Gastrocnemius medialis (tissue), 4 donors: ENCODE measurements around the gene VPS37D. TPM values are rescaled to one million over a fixed set of nuclear protein-coding genes. Genes with fewer than 3 reads are reported as not detected.

ENCODE experiments used
- ATAC-seq, 2 donors: fragments of 150-250 bp; one replicate each; pipeline ENCODE4 v1.9.1; 2016
- DNase-seq, 2 donors: peaks; one replicate each; pipeline ENCODE4 v3.0.0-alpha.2; 2019
- H3K27ac ChIP-seq, 4 donors: fragments of 200-600 bp; sonication (generic); 1 replicate in 1 of 4; 2 replicates in 3 of 4; pipeline ENCODE4 v1.5.1; 2016 to 2018; ENCODE audit warnings: mild to moderate bottlenecking in 2 of 4, moderate library complexity in 1 of 4
- H3K27me3 ChIP-seq, 3 donors: fragments of 200-600 bp; sonication (generic) in 2 of 3; 1 replicate in 1 of 3; 2 replicates in 2 of 3; pipeline versions ENCODE4 v1.5.1 to v1.6.0; 2016 to 2019; ENCODE audit warnings: mild to moderate bottlenecking in 1 of 3, moderate library complexity in 1 of 3
- H3K36me3 ChIP-seq, 2 donors: fragments of 200-600 bp; sonication (generic) in 1 of 2; one replicate each; pipeline ENCODE4 v1.5.1; 2017 to 2018
- H3K4me1 ChIP-seq, 2 donors: fragments of 200-600 bp; sonication (generic) in 1 of 2; one replicate each; pipeline ENCODE4 v1.5.1; 2016 to 2017; ENCODE audit warnings: mild to moderate bottlenecking in 2 of 2
- H3K4me3 ChIP-seq, 4 donors: fragments of 200-600 bp; sonication (generic) in 3 of 4; 1 replicate in 1 of 4; 2 replicates in 3 of 4; pipeline ENCODE4 v1.5.1; 2016 to 2019; ENCODE audit warnings: mild to moderate bottlenecking in 2 of 4
- H3K9me3 ChIP-seq, 3 donors: fragments of 200-600 bp; sonication (generic) in 2 of 3; 1 replicate in 1 of 3; 2 replicates in 2 of 3; pipeline ENCODE4 v1.5.1; 2016 to 2019
- POLR2A ChIP-seq, 2 donors: fragments of 450-650 bp; IDR thresholded peaks; one replicate each; pipeline ENCODE4 v1.6.1; 2017; ENCODE audit warnings: antibody characterized with exemption in 2 of 2, mild to moderate bottlenecking in 2 of 2, moderate library complexity in 2 of 2
- in situ Hi-C, 4 donors: fragments of 200-750 bp; cut with MboI; loops; one replicate each; pipeline versions ENCODE4 v1.15.0 to v1.8.0; 2017; ENCODE audit warnings: low sequenced_read_pairs in 4 of 4
- intact Hi-C: fragments of 100-400 bp; cut with DNase I; formaldehyde crosslinking; loops from one replicate; pipeline ENCODE4 v1.15.1; 2023; ENCODE audit warnings: low total_unique reads
- total RNA-seq, 4 donors: library from RNA; depleted of rRNA; stranded (reverse); fragments of >200 nt; gene quantifications; one replicate each; pipeline versions ENCODE4 v1.1.0 to v1.2.3, GENCODE V29; 2016
- TF ChIP-seq, protein P1 (sequence below), 5 experiments: fragments of 450-650 bp in 3 of 5; fragments of 200-600 bp in 2 of 5; sonication (generic) in 2 of 5; IDR thresholded peaks in 4 of 5; conservative IDR thresholded peaks in 1 of 5; 1 replicate in 4 of 5; 2 replicates in 1 of 5; pipeline ENCODE4 v1.5.1; 2016 to 2019; ENCODE audit warnings: antibody characterized with exemption in 5 of 5, mild to moderate bottlenecking in 3 of 5, moderate library complexity in 3 of 5

VPS37D gene
- total RNA-seq, 4 donors from 2014 or later: 0.64 to 2.5 (median 1.4) TPM

DNA sequence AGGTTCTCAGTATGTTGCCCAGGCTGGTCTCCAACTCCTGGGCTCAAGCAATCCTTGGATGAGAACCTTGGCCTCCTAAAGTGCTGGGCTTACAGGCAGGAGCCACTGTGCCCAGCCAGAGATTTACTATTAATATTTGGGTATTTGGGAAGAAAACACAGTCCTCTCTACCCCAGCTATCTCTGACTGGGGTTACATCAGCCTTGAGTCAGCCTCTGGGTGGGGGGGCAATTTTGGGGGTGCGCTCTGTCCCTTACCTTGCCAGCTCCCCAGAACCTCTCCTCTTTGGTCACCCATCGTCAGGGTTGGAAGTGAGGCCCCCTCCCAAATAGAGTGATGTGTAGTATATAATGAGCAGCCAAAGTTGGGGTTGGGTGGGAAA, 45.1 kb upstream of the VPS37D start:
- ATAC-seq (peak; percentile 10 to 15), DNase-seq (no peak)
- TF ChIP-seq, protein P1, sequence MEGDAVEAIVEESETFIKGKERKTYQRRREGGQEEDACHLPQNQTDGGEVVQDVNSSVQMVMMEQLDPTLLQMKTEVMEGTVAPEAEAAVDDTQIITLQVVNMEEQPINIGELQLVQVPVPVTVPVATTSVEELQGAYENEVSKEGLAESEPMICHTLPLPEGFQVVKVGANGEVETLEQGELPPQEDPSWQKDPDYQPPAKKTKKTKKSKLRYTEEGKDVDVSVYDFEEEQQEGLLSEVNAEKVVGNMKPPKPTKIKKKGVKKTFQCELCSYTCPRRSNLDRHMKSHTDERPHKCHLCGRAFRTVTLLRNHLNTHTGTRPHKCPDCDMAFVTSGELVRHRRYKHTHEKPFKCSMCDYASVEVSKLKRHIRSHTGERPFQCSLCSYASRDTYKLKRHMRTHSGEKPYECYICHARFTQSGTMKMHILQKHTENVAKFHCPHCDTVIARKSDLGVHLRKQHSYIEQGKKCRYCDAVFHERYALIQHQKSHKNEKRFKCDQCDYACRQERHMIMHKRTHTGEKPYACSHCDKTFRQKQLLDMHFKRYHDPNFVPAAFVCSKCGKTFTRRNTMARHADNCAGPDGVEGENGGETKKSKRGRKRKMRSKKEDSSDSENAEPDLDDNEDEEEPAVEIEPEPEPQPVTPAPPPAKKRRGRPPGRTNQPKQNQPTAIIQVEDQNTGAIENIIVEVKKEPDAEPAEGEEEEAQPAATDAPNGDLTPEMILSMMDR (IDR thresholded peaks at IDR 0.05 in 4 of 5, conservative IDR thresholded peaks at IDR 0.05 in 1 of 5): no peak
- no peak for TF ChIP-seq POLR2A (IDR thresholded peaks at IDR 0.05)
- intact Hi-C loops: loop anchor here (10.0 kb wide), 1 partner anchor 222 kb away; the partner anchor contains the start of gene METTL27
- Histone ChIP-seq H3K27ac (peak overlapping the region; percentile 83 to 93 (median 92)), H3K4me1 (peaks cover 6 to 8% of the 10 kb centered on the region in 2 donors), H3K27me3 (peaks cover 0 to 3% (median 3%) of the 10 kb centered on the region in 3 donors), H3K4me3 (peak overlapping the region; percentile 73 to 88 (median 77)), H3K36me3 (no peaks in the 10 kb centered on the region), H3K9me3 (no peaks in the 10 kb centered on the region)
- in situ Hi-C loops: loop anchor here in 1 of 4 donors (25.0 kb wide), 1 partner anchor 240 kb away; the partner anchor contains the start of gene TMEM270

DNA sequence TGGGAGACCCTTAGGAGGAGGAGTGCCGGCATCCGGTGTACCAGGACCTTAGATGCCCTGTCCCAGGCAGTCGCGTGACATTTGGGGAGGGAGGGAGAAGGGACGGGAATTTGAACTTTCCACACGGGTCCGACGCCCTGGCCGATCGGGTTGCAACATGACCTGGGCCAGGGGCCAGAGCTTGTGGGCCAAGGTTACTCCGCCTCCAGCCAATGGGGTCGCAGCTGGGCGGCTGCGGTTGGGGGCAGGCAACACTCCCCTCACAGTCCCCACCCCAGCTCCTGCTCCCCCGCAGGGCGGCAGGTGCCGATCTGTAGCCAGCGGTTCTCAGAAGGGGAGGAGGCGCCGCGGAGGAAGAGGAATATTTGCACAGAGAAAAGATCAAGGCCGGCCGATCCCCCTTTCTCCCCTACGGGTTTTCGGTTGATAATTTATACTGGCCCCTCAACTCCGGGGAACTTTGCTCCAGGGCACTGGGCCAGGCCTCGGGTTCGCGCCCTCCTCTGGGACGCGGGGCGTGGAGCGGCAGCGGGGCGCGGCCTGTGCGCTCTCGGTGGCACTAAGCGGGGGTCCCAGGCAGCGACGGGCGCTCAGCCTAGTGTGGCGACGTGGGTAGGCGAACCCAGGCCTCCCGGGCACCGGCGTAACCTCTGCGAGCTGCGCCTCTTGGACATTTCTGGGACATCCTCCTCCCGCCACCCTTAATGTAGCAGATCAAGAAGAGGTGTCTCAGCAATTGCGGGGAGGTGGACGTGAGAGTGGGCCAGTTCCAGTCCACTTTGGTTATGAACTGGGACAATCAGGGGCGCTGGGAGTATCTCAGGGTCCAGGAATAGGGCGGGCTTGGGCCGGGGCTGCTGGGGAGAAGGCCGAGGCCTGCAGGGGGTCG, 44.5 kb upstream of the VPS37D start:
- intact Hi-C loops: loop anchor here (1.0 to 10.0 kb wide), 2 partner anchors 66 to 222 kb away; partner anchors contain the start of genes BCL7B and METTL27

DNA sequence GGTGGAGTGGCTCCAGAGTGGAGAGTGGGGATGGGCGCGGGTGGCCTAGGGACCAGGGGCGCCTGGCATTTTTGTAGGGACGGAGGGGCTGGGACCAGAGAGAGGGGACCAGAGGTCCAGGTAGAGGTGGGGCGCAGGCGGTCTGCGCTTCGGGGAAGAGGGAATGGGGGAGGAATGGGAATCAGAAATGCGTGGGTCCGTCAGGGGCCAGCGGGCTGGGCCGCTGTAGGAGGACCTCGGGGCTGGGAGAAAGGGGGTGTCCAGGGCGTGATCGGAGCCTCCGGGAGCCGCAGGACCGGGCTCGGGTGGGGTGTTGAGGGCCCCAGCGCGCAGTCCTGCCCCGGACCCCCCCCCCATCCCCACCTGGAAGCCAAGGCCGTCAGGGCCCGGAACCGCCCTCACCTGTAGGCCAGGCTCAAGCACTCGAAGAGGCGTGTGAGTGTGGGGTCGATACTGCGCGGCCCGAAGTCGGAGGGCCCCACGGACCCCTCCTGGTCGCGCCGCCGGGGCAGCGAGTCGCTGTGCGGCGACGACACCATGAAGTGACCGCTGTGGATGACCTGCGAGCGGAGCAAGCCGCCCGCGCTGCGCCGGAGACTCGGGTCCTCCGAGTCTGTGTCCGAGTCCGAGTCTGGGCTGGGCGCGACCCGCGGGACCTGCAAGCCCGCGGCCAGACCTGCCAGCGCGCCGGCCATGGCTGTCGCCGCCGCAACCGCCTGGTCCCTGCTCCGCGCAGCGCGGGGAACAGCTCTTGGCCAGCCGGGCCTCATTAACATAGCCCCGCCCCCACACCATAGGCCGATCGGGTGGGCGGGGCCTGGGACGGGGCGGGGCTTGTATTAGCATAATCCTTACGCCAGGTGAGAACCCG, 43.6 kb upstream of the VPS37D start, which contains the start of gene MLXIPL:
Gene MLXIPL, minus strand, starts transcription at position 725 of the 871 bp plus-strand sequence. Its CDS starts 30 bp downstream, at position 695.
- H3K36me3 ChIP-seq: no peaks in the 10 kb centered on the region
- TF ChIP-seq, protein P1 (IDR thresholded peaks at IDR 0.05 in 4 of 5, conservative IDR thresholded peaks at IDR 0.05 in 1 of 5): no peak
- peak; percentile 92 to 93 for TF ChIP-seq POLR2A (IDR thresholded peaks at IDR 0.05)

More for the DNA sequence above, 44.5 kb upstream of the VPS37D start:
- TF ChIP-seq, protein P1 (IDR thresholded peaks at IDR 0.05 in 4 of 5, conservative IDR thresholded peaks at IDR 0.05 in 1 of 5): peak in 1 of 5 experiments; percentile 11
- TF ChIP-seq POLR2A (IDR thresholded peaks at IDR 0.05): peak; percentile 69 to 81
- ATAC-seq (peak; percentile 69 to 79), DNase-seq (peak; percentile 81 to 93)
- peak overlapping the region; percentile 83 to 93 (median 92) for H3K27ac ChIP-seq
- in situ Hi-C loops: loop anchor here in 1 of 4 donors (25.0 kb wide), 1 partner anchor 239 kb away; the partner anchor contains the start of gene TMEM270
- H3K36me3 ChIP-seq: no peaks in the 10 kb centered on the region
- H3K4me1 ChIP-seq: peaks cover 6 to 8% of the 10 kb centered on the region in 2 donors
- peaks cover 0 to 9% (median 6%) of the 10 kb centered on the region in 3 donors for H3K27me3 ChIP-seq
- H3K9me3 ChIP-seq: no peaks in the 10 kb centered on the region
- H3K4me3 ChIP-seq: peak overlapping the region; percentile 73 to 88 (median 77)

DNA sequence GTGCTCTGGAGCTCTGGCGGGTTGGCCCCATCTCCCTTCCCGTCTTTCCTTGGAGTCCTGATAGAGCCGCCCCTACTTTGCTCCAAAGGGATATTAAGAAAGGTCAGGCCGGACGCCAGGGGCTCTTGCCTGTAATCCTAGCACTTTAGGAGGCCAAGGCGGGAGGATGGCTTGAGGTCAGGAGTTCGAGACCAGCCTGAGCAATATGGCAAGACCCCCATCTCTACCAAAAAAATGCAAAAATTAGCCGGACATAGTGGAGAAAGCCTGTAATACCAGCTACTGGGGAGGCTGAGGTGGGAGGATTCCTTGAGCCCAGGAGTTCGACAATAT, 43.0 kb upstream of the VPS37D start:
- no peak for TF ChIP-seq POLR2A (IDR thresholded peaks at IDR 0.05)
- TF ChIP-seq, protein P1 (IDR thresholded peaks at IDR 0.05 in 4 of 5, conservative IDR thresholded peaks at IDR 0.05 in 1 of 5): no peak
- no peaks in the 10 kb centered on the region for H3K9me3 ChIP-seq
- ATAC-seq: no peak
- DNase-seq: no peak
- H3K27ac ChIP-seq: peak overlapping the region in 2 of 4 donors; percentile 91 to 92
- H3K27me3 ChIP-seq: peaks cover 0 to 20% (median 19%) of the 10 kb centered on the region in 3 donors
- in situ Hi-C loops: loop anchor here in 1 of 4 donors (25.0 kb wide), 1 partner anchor 238 kb away; the partner anchor contains the start of gene TMEM270
- H3K4me1 ChIP-seq: peaks cover 6 to 8% of the 10 kb centered on the region in 2 donors
- H3K36me3 ChIP-seq: no peaks in the 10 kb centered on the region
- H3K4me3 ChIP-seq: peak overlapping the region; percentile 73 to 88 (median 77)
- intact Hi-C loops: loop anchor here (10.0 kb wide), 1 partner anchor 220 kb away; the partner anchor contains the start of gene METTL27

More for the DNA sequence above, 43.6 kb upstream of the VPS37D start, which contains the start of gene MLXIPL:
- Histone ChIP-seq H3K4me1 (peaks cover 6 to 8% of the 10 kb centered on the region in 2 donors), H3K4me3 (peak within 1 kb of the TSS; percentile 73 to 88 (median 77)), H3K27me3 (peaks cover 0 to 15% (median 14%) of the 10 kb centered on the region in 3 donors), H3K9me3 (no peaks in the 10 kb centered on the region), H3K27ac (peak within 1 kb of the TSS; percentile 83 to 93 (median 92))
- intact Hi-C loops: loop anchor here (1.0 to 10.0 kb wide), 2 partner anchors 67 to 221 kb away; partner anchors contain the start of genes BCL7B and METTL27
- peak; percentile 84 to 89 for DNase-seq
- in situ Hi-C loops: loop anchor here in 1 of 4 donors (25.0 kb wide), 1 partner anchor 238 kb away; the partner anchor contains the start of gene TMEM270
- ATAC-seq: peak; percentile 68 to 72
